ENCODE data around the gene PIK3C2G. TPM values are rescaled to one million over a fixed set of nuclear protein-coding genes. Genes with fewer than 3 reads are reported as not detected.

The PIK3C2G gene
- polyA plus RNA-seq, 2 of the 4 experiments (the other 2 are of a cell fraction), result 0.01 TPM; not detected in 1

GRCh38 chr12:18345021-18345735 lies 83.9 kb downstream of the PIK3C2G start:
- no peak for FAIRE-seq
- DNase-seq (ENCODE audit: low read depth in 1 of 2, low spot score in 1 of 2), result no peak
- Histone ChIP-seq H3K4me2 (no peak overlapping the region), H3K27ac (no peak overlapping the region), H3K9me3 (no peaks in the 10 kb centered on the region), H3K4me3 (no peak overlapping the region), H3K4me1 (no peaks in the 10 kb centered on the region)
- ChIA-PET POLR2A (no interaction called here), CTCF (no interaction called here)
- ATAC-seq, result no peak
- WGBS (ENCODE audit: missing lambda C conversion rate), result 59% methylated on average over 3 of the region's 3 CpGs
- TF ChIP-seq PHF8 (IDR thresholded peaks at IDR 0.05; ENCODE audit: borderline replicate concordance, low read depth) (no peak), EHF (CRISPR knock-in tag; IDR thresholded peaks at IDR 0.05) (no peak)

GRCh38 chr12:18352312-18352711 lies 91.0 kb downstream of the PIK3C2G start:
- POLR2A ChIA-PET, result no interaction called here
- ATAC-seq (no peak), DNase-seq (ENCODE audit: low read depth in 1 of 2, low spot score in 1 of 2) (no peak), FAIRE-seq (no peak)
- no peaks in the 10 kb centered on the region for H3K9me3 ChIP-seq
- no peak overlapping the region for H3K4me3 ChIP-seq
- TF ChIP-seq SMC3 (IDR thresholded peaks at IDR 0.05), result no peak
- no peak for TF ChIP-seq PBX3 (IDR thresholded peaks at IDR 0.05)
- TF ChIP-seq ELK1 (IDR thresholded peaks at IDR 0.05; ENCODE audit: low read depth, low read length), result no peak
- TF ChIP-seq E2F6 (IDR thresholded peaks at IDR 0.05; ENCODE audit: borderline replicate concordance, low read depth), result no peak
- TF ChIP-seq JUNB (IDR thresholded peaks at IDR 0.05), result no peak
- TF ChIP-seq HDAC2 (IDR thresholded peaks at IDR 0.05), result no peak
- no peak for TF ChIP-seq ATOH8 (CRISPR knock-in tag; IDR thresholded peaks at IDR 0.05; ENCODE audit: low read depth)
- TF ChIP-seq BHLHE40 (IDR thresholded peaks at IDR 0.05; ENCODE audit: low read depth, low read length), result no peak
- TF ChIP-seq CBX2 (IDR thresholded peaks at IDR 0.05; ENCODE audit: borderline replicate concordance, low read depth), result no peak
- TF ChIP-seq CEBPB (IDR thresholded peaks at IDR 0.05), result no peak
- no peak for TF ChIP-seq RFX5 (IDR thresholded peaks at IDR 0.05)
- TF ChIP-seq NPAS2 (CRISPR knock-in tag; IDR thresholded peaks at IDR 0.05; ENCODE audit: borderline replicate concordance), result no peak
- TF ChIP-seq HES2 (IDR thresholded peaks at IDR 0.05), result no peak
- no peak for TF ChIP-seq FOSB (CRISPR knock-in tag; IDR thresholded peaks at IDR 0.05)
- no peak for TF ChIP-seq RARB (CRISPR knock-in tag; IDR thresholded peaks at IDR 0.05)
- TF ChIP-seq HMGXB4 (CRISPR knock-in tag; IDR thresholded peaks at IDR 0.05; ENCODE audit: borderline replicate concordance), result no peak
- no peak for TF ChIP-seq MYC (IDR thresholded peaks at IDR 0.05; ENCODE audit: borderline replicate concordance, low read length)
- no peak for TF ChIP-seq MAFK (IDR thresholded peaks at IDR 0.05; ENCODE audit: partially characterized antibody)
- 77% methylated on average over 5 of the region's 5 CpGs for WGBS (ENCODE audit: missing lambda C conversion rate)
- H3K4me1 ChIP-seq, result no peaks in the 10 kb centered on the region
- no peak overlapping the region for H3K27ac ChIP-seq
- CTCF ChIA-PET, result interaction anchor here (0.6 to 1.0 kb wide), 2 partner anchors 9 to 303 kb away, joined by 3 to 5 read pairs; no protein-coding TSS in a partner anchor
- no peak overlapping the region for H3K4me2 ChIP-seq
